ENCODE measurements around the gene HIVEP3. TPM values are rescaled to one million over a fixed set of nuclear protein-coding genes. Genes with fewer than 3 reads are reported as not detected.

Gene HIVEP3
- total RNA-seq, 4 donors from 2014 or later: 5.3 to 17.3 (median 9.1) TPM

DNA sequence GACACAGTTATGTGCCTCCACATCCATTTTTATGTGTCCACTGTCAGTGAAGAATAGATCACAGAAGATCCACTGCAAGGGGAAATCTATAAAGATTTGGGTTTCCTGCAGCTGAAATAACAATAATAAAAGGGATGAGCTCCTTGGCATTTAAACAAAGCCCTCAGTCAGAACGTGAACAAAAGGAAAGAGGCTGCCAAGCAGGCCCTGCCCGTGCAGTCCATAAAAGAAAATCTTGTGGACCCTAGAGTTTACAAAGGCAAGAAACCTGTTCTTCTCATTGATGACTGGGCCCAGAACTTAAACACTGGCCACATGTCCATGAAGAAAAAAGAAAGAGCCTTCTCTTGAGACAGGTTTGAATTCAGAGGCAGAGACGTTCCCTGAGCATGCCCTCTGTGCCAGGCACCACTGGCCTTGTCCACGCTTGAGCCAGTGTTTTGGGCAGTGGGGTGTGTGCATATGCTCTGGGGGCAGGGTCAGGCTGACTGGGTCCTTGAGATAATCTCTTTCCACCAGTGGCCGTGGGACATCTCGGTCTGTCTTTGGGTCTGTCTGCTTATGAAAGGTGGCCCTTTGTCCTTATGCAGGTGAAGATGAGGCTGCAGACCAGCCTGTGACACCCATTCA lies 142.7 kb downstream of the HIVEP3 start:
- intact Hi-C loops (cut with DNase I; ENCODE audit: low total_unique reads): no loop called here
- TF ChIP-seq, protein P1, sequence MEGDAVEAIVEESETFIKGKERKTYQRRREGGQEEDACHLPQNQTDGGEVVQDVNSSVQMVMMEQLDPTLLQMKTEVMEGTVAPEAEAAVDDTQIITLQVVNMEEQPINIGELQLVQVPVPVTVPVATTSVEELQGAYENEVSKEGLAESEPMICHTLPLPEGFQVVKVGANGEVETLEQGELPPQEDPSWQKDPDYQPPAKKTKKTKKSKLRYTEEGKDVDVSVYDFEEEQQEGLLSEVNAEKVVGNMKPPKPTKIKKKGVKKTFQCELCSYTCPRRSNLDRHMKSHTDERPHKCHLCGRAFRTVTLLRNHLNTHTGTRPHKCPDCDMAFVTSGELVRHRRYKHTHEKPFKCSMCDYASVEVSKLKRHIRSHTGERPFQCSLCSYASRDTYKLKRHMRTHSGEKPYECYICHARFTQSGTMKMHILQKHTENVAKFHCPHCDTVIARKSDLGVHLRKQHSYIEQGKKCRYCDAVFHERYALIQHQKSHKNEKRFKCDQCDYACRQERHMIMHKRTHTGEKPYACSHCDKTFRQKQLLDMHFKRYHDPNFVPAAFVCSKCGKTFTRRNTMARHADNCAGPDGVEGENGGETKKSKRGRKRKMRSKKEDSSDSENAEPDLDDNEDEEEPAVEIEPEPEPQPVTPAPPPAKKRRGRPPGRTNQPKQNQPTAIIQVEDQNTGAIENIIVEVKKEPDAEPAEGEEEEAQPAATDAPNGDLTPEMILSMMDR (IDR thresholded peaks at IDR 0.05): no peak
- no peak for TF ChIP-seq POLR2A (IDR thresholded peaks at IDR 0.05)
- DNase-seq (ENCODE audit: low spot score in 2 of 2): peak in 1 of 2 donors; percentile 75
- no peak overlapping the region for H3K4me3 ChIP-seq (ENCODE audit: low read depth, poor library complexity, severe bottlenecking)
- WGBS, 2 donors: 75 to 77% methylated on average over 6 of the region's 6 CpGs

DNA sequence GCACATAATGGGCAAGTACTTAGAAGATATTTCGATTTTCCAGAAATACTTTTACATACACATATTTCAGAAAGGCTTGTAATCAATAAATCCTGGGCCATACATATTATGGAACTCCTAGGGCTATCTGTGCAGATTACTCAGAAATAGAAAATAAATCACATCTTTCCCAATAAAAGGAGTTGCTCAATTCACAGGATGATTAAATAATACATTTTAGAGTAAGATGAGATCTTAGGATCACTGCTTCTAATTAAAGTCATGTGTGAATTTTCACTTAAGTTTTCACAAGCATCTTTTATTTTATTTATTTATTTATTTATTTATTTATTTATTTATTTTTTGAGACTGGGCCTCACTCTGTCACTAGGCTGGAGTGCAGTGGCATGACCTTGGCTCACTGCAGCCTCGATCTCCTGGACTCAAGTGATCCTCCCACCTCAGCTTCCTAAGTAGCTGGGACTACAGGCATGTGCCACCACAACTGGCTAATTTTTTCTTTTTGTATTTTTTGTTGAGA lies 144.2 kb downstream of the HIVEP3 start:
- no peak for TF ChIP-seq POLR2A (IDR thresholded peaks at IDR 0.05)
- TF ChIP-seq, protein P1 (IDR thresholded peaks at IDR 0.05): no peak
- intact Hi-C loops (cut with DNase I; ENCODE audit: low total_unique reads): no loop called here

DNA sequence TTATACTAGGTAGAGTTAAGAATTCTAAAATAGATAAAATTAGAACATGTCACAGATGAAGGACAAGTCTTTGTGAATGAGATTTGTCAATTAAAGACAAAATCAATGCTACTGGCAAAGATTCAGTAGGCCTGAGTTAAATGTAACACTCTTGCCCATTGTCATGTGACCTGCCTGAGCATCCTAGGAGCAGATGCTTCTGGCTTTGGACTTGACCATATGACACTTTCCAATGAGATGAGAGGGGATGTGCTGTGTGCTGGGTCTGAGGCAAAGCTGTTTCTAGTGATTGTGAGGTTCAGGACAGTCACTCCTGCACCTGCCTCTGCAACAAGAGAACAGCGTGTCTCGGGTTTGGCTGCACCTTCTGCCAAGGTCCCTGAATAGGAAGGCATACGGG lies 144.9 kb downstream of the HIVEP3 start:
- no peak overlapping the region for H3K4me3 ChIP-seq (ENCODE audit: low read depth, poor library complexity, severe bottlenecking)
- WGBS, 2 donors: 79 to 80% methylated on average over 3 of the region's 3 CpGs
- intact Hi-C loops (cut with DNase I; ENCODE audit: low total_unique reads): no loop called here

More for the DNA sequence above, 144.2 kb downstream of the HIVEP3 start:
- 81% methylated on average over 2 of the region's 2 CpGs for WGBS, 2 donors
- H3K4me3 ChIP-seq (ENCODE audit: low read depth, poor library complexity, severe bottlenecking): no peak overlapping the region
- DNase-seq (ENCODE audit: low spot score in 2 of 2): no peak

DNA sequence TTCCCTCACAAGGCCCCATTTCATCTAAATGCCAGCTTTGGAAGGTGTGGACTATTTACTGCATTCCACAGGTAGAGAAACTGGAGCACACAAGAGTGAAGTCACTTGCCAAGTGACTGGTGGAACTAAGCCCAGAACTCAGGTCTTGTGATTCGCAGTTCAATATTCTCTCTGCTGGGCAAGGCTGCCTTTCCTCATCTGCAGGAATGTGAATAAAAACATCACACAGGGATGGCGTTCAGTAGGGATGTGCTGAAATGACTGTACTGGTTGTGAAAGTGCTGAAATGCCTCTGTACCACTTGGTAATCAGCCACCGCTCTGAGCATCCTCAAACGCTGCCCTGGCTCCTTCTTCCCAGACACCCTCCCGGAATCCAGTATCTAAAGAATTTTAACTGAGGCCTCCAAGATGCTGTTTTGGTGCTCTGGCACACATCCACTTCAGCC lies 145.6 kb downstream of the HIVEP3 start:
- TF ChIP-seq, protein P1 (IDR thresholded peaks at IDR 0.05): no peak
- TF ChIP-seq POLR2A (IDR thresholded peaks at IDR 0.05): no peak
- peak; percentile 87 to 89 for DNase-seq (ENCODE audit: low spot score in 2 of 2)
- no peak overlapping the region for H3K4me3 ChIP-seq (ENCODE audit: low read depth, poor library complexity, severe bottlenecking)
- intact Hi-C loops (cut with DNase I; ENCODE audit: low total_unique reads): no loop called here
- WGBS, 2 donors: 42 to 45% methylated on average over 5 of the region's 5 CpGs

More for the DNA sequence above, 144.9 kb downstream of the HIVEP3 start:
- DNase-seq (ENCODE audit: low spot score in 2 of 2): peak in 1 of 2 donors; percentile 75
- TF ChIP-seq, protein P1 (IDR thresholded peaks at IDR 0.05): no peak
- no peak for TF ChIP-seq POLR2A (IDR thresholded peaks at IDR 0.05)

DNA sequence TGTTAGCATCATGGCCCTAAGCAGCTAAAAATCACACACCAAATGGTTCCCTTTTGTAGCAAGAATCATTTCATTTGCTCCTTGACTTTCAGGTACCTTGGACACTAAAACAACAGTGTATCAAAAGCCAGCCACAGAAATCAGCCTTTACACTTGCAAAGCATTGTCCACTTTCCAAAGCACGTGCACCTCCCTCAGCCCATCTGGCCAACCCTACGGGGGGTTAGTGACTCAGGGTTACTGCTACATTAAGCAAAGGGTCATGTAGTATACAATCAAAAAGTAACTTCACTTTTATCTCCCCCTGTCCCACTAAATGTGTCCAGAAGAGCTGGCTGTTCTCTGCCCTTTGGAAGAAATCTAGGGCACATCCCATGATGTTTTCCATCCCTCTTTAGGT lies 149.7 kb downstream of the HIVEP3 start:
- intact Hi-C loops (cut with DNase I; ENCODE audit: low total_unique reads): no loop called here
- DNase-seq (ENCODE audit: low spot score in 2 of 2): no peak
- no peak overlapping the region for H3K4me3 ChIP-seq (ENCODE audit: low read depth, poor library complexity, severe bottlenecking)
- TF ChIP-seq, protein P1 (IDR thresholded peaks at IDR 0.05): no peak
- TF ChIP-seq POLR2A (IDR thresholded peaks at IDR 0.05): no peak
- 76 to 91% methylated on average over 2 of the region's 2 CpGs for WGBS, 2 donors

All from lower leg skin (tissue), 4 donors.